Measurements from ENCODE around the gene PLSCR3. TPM values are rescaled to one million over a fixed set of nuclear protein-coding genes. Genes with fewer than 3 reads are reported as not detected.

Gene PLSCR3
- total RNA-seq, 1 donor from 2014 or later = 68.4 TPM

- H3K27ac Mint-ChIP-seq = no peak within 1 kb of the TSS
- H3K4me1 Mint-ChIP-seq = no peaks in the 10 kb centered on the region
- no peaks in the 10 kb centered on the region for H3K36me3 Mint-ChIP-seq
- TF ChIP-seq CTCF (IDR thresholded peaks at IDR 0.05; ENCODE audit: unreplicated experiment) = no peak
- H3K27me3 Mint-ChIP-seq (ENCODE audit: low read depth) = no peaks in the 10 kb centered on the region
- H3K4me3 Mint-ChIP-seq = no peak within 1 kb of the TSS
- no peaks in the 10 kb centered on the region for H3K9me3 Mint-ChIP-seq
- DNase-seq (ENCODE audit: low spot score in 2 of 2, unreplicated experiment in 2 of 2) = no peak
Measured at GRCh38 chr17:7428557-7428956, 34.2 kb upstream of the PLSCR3 start, which contains the start of gene SPEM3. Gene SPEM3, plus strand, starts transcription at chr17:7428857. Its CDS starts 46 bp downstream, at chr17:7428903.

- H3K4me3 Mint-ChIP-seq = no peak overlapping the region
- TF ChIP-seq CTCF (IDR thresholded peaks at IDR 0.05; ENCODE audit: unreplicated experiment) = no peak
- H3K9me3 Mint-ChIP-seq = no peaks in the 10 kb centered on the region
- no peaks in the 10 kb centered on the region for H3K36me3 Mint-ChIP-seq
- DNase-seq (ENCODE audit: low spot score in 2 of 2, unreplicated experiment in 2 of 2) = no peak
- no peaks in the 10 kb centered on the region for H3K27me3 Mint-ChIP-seq (ENCODE audit: low read depth)
- H3K4me1 Mint-ChIP-seq = no peaks in the 10 kb centered on the region
- H3K27ac Mint-ChIP-seq = no peak overlapping the region
Measured at GRCh38 chr17:7427549-7427948, 33.2 kb upstream of the PLSCR3 start.

GRCh38 chr17:7426896-7427489 is 32.7 kb upstream of the PLSCR3 start:
- DNase-seq (ENCODE audit: low spot score in 2 of 2, unreplicated experiment in 2 of 2) = no peak
- no peak for TF ChIP-seq CTCF (IDR thresholded peaks at IDR 0.05; ENCODE audit: unreplicated experiment)
- H3K4me3 Mint-ChIP-seq = no peak overlapping the region
- no peaks in the 10 kb centered on the region for H3K4me1 Mint-ChIP-seq
- H3K9me3 Mint-ChIP-seq = no peaks in the 10 kb centered on the region
- H3K27me3 Mint-ChIP-seq (ENCODE audit: low read depth) = no peaks in the 10 kb centered on the region
- no peak overlapping the region for H3K27ac Mint-ChIP-seq
- H3K36me3 Mint-ChIP-seq = no peaks in the 10 kb centered on the region

GRCh38 chr17:7426203-7426863 is 32.0 kb upstream of the PLSCR3 start:
- Mint-ChIP-seq H3K36me3 (no peaks in the 10 kb centered on the region), H3K9me3 (no peaks in the 10 kb centered on the region), H3K4me3 (no peak overlapping the region), H3K27me3 (ENCODE audit: low read depth) (no peaks in the 10 kb centered on the region), H3K4me1 (no peaks in the 10 kb centered on the region), H3K27ac (no peak overlapping the region)
- no peak for TF ChIP-seq CTCF (IDR thresholded peaks at IDR 0.05; ENCODE audit: unreplicated experiment)
- no peak for DNase-seq (ENCODE audit: low spot score in 2 of 2, unreplicated experiment in 2 of 2)

GRCh38 chr17:7425756-7426155 is 31.4 kb upstream of the PLSCR3 start:
- Mint-ChIP-seq H3K27ac (no peak overlapping the region), H3K4me3 (no peak overlapping the region), H3K9me3 (no peaks in the 10 kb centered on the region), H3K36me3 (no peaks in the 10 kb centered on the region), H3K27me3 (ENCODE audit: low read depth) (no peaks in the 10 kb centered on the region), H3K4me1 (no peaks in the 10 kb centered on the region)
- TF ChIP-seq CTCF (IDR thresholded peaks at IDR 0.05; ENCODE audit: unreplicated experiment) = no peak
- no peak for DNase-seq (ENCODE audit: low spot score in 2 of 2, unreplicated experiment in 2 of 2)
